Ascending aorta (tissue), 2 donors: Measurements from ENCODE around the gene FAM3C. TPM values are rescaled to one million over a fixed set of nuclear protein-coding genes. Genes with fewer than 3 reads are reported as not detected.

ENCODE experiments used
- DNase-seq, 2 donors: peaks; one replicate each; pipeline ENCODE4 v3.0.0-alpha.2; 2019; ENCODE audit warnings: low spot score in 2 of 2
- H3K27ac ChIP-seq, 2 donors: fragments of 200-600 bp; sonication (generic); one replicate each; pipeline ENCODE4 v1.5.1; 2016 to 2017; ENCODE audit warnings: mild to moderate bottlenecking in 1 of 2
- H3K27me3 ChIP-seq: fragments of 200-600 bp; sonication (generic); one replicate; pipeline ENCODE4 v1.5.1; 2017
- H3K36me3 ChIP-seq, 2 donors: fragments of 200-600 bp; sonication (generic); one replicate each; pipeline ENCODE4 v1.5.1; 2016
- H3K4me1 ChIP-seq, 2 donors: fragments of 200-600 bp; sonication (generic); one replicate each; pipeline ENCODE4 v1.5.1; 2016 to 2017; ENCODE audit warnings: mild to moderate bottlenecking in 1 of 2
- H3K4me3 ChIP-seq, 2 donors: fragments of 200-600 bp; sonication (generic); one replicate each; pipeline ENCODE4 v1.5.1; 2016 to 2017; ENCODE audit warnings: mild to moderate bottlenecking in 1 of 2
- H3K9me3 ChIP-seq, 2 donors: fragments of 200-600 bp; sonication (generic); one replicate each; pipeline ENCODE4 v1.5.1; 2016
- CTCF ChIP-seq, 3 experiments: fragments of 200-600 bp in 2 of 3; fragments of 450-650 bp in 1 of 3; sonication (generic) in 2 of 3; IDR thresholded peaks; one replicate each; pipeline ENCODE4 v1.5.1; 2016 to 2019; ENCODE audit warnings: antibody characterized with exemption in 3 of 3, mild to moderate bottlenecking in 1 of 3, moderate library complexity in 1 of 3
- intact Hi-C: fragments of 100-400 bp; cut with DNase I; formaldehyde crosslinking; loops from one replicate; pipeline ENCODE4 v1.15.1; 2023
- total RNA-seq: library from RNA; depleted of rRNA; stranded (reverse); fragments of >200 nt; gene quantifications from one replicate; pipeline ENCODE4 v1.1.0, GENCODE V29; 2016

Gene FAM3C
- total RNA-seq, 1 donor from 2014 or later: 27.6 TPM

- no peaks in the 10 kb centered on the region for H3K36me3 ChIP-seq
- no peak overlapping the region for H3K4me3 ChIP-seq
- DNase-seq: no peak
- intact Hi-C loops: no loop called here
- no peaks in the 10 kb centered on the region for H3K4me1 ChIP-seq
- no peaks in the 10 kb centered on the region for H3K9me3 ChIP-seq
- H3K27me3 ChIP-seq: peaks cover 5% of the 10 kb centered on the region
- H3K27ac ChIP-seq: no peak overlapping the region
- TF ChIP-seq CTCF (IDR thresholded peaks at IDR 0.05): no peak
These were observed 59.5 kb downstream of the FAM3C start for GRCh38 chr7:121336579-121336978.

- H3K27ac ChIP-seq: no peak overlapping the region
- H3K4me3 ChIP-seq: no peak overlapping the region
- no peak for TF ChIP-seq CTCF (IDR thresholded peaks at IDR 0.05)
- peaks cover 16% of the 10 kb centered on the region for H3K27me3 ChIP-seq
- H3K36me3 ChIP-seq: no peaks in the 10 kb centered on the region
- peaks cover under 1 to 6% of the 10 kb centered on the region in 2 donors for H3K4me1 ChIP-seq
- no peak for DNase-seq
- intact Hi-C loops: no loop called here
- H3K9me3 ChIP-seq: no peaks in the 10 kb centered on the region
These were observed 61.0 kb downstream of the FAM3C start for GRCh38 chr7:121334875-121335648.

- no peak overlapping the region for H3K27ac ChIP-seq
- DNase-seq: no peak
- peaks cover 23% of the 10 kb centered on the region for H3K27me3 ChIP-seq
- intact Hi-C loops: no loop called here
- H3K4me1 ChIP-seq: peaks cover 7 to 13% of the 10 kb centered on the region in 2 donors
- H3K4me3 ChIP-seq: no peak overlapping the region
- TF ChIP-seq CTCF (IDR thresholded peaks at IDR 0.05): no peak
- no peaks in the 10 kb centered on the region for H3K36me3 ChIP-seq
- H3K9me3 ChIP-seq: no peaks in the 10 kb centered on the region
These were observed 61.7 kb downstream of the FAM3C start for GRCh38 chr7:121334376-121334775.

GRCh38 chr7:121331574-121331973 lies 64.5 kb downstream of the FAM3C start:
- intact Hi-C loops: no loop called here

GRCh38 chr7:121331048-121331447 lies 65.1 kb downstream of the FAM3C start:
- no peak for DNase-seq
- no peak for TF ChIP-seq CTCF (IDR thresholded peaks at IDR 0.05)

More at GRCh38 chr7:121331574-121331973, 64.5 kb downstream of the FAM3C start:
- H3K4me3 ChIP-seq: no peak overlapping the region
- DNase-seq: no peak
- H3K27ac ChIP-seq: no peak overlapping the region
- H3K36me3 ChIP-seq: no peaks in the 10 kb centered on the region
- H3K4me1 ChIP-seq: peaks cover 8 to 14% of the 10 kb centered on the region in 2 donors
- H3K9me3 ChIP-seq: no peaks in the 10 kb centered on the region
- peaks cover 28% of the 10 kb centered on the region for H3K27me3 ChIP-seq
- TF ChIP-seq CTCF (IDR thresholded peaks at IDR 0.05): no peak

More at GRCh38 chr7:121331048-121331447, 65.1 kb downstream of the FAM3C start:
- H3K4me3 ChIP-seq: peak overlapping the region in 1 of 2 donors; percentile 55
- intact Hi-C loops: no loop called here
- H3K27ac ChIP-seq: no peak overlapping the region
- peaks cover 8 to 14% of the 10 kb centered on the region in 2 donors for H3K4me1 ChIP-seq
- peaks cover 28% of the 10 kb centered on the region for H3K27me3 ChIP-seq
- no peaks in the 10 kb centered on the region for H3K36me3 ChIP-seq
- H3K9me3 ChIP-seq: no peaks in the 10 kb centered on the region
